Heart left ventricle (tissue), 16 donors: ENCODE results near the gene NOC3L. TPM values are rescaled to one million over a fixed set of nuclear protein-coding genes. Genes with fewer than 3 reads are reported as not detected.

Source experiments
- ATAC-seq, 4 donors: fragments of 200-7000 bp; cut with Tn5 transposase; one replicate each; pipeline ENCODE4 v1.9.1; 2020 to 2022; ENCODE audit warnings: moderate library complexity in 4 of 4, mild to moderate bottlenecking in 3 of 4, moderate number of reproducible peaks in 1 of 4
- DNase-seq, 5 donors: peaks; one replicate each; pipeline ENCODE4 v3.0.0-alpha.2; 2020
- H3K27ac ChIP-seq, 12 donors: fragments of 200-600 bp; sonication (generic) in 4 of 12; one replicate each; pipeline versions ENCODE4 v1.5.0 to v1.8.0; 2016 to 2022; ENCODE audit warnings: mild to moderate bottlenecking in 2 of 12
- H3K27me3 ChIP-seq, 9 donors: fragments of 200-600 bp; sonication (generic) in 2 of 9; one replicate each; pipeline versions ENCODE4 v1.5.1 to v1.8.0; 2016 to 2022; ENCODE audit warnings: mild to moderate bottlenecking in 3 of 9
- H3K36me3 ChIP-seq, 9 donors: fragments of 200-600 bp; sonication (generic) in 2 of 9; one replicate each; pipeline versions ENCODE4 v1.5.0 to v1.8.0; 2018 to 2022; ENCODE audit warnings: mild to moderate bottlenecking in 2 of 9
- H3K4me1 ChIP-seq, 12 donors: fragments of 200-600 bp; sonication (generic) in 4 of 12; one replicate each; pipeline versions ENCODE4 v1.5.0 to v1.8.0; 2016 to 2022; ENCODE audit warnings: mild to moderate bottlenecking in 3 of 12
- H3K4me3 ChIP-seq, 12 donors: fragments of 200-600 bp; sonication (generic) in 4 of 12; one replicate each; pipeline versions ENCODE4 v1.5.0 to v1.8.0; 2017 to 2022; ENCODE audit warnings: mild to moderate bottlenecking in 9 of 12, moderate library complexity in 4 of 12
- H3K9me3 ChIP-seq, 12 donors: fragments of 200-600 bp; sonication (generic) in 4 of 12; one replicate each; pipeline versions ENCODE4 v1.5.0 to v1.8.0; 2016 to 2022; ENCODE audit warnings: mild to moderate bottlenecking in 1 of 12
- POLR2A ChIP-seq, 2 donors: fragments of 450-650 bp; IDR thresholded peaks; one replicate each; pipeline ENCODE4 v1.6.1; 2017; ENCODE audit warnings: antibody characterized with exemption in 2 of 2, mild to moderate bottlenecking in 2 of 2, moderate library complexity in 2 of 2
- WGBS, 4 donors: extraction: QIAGEN DNeasy Blood & Tissue Kit in 2 of 4; methylation state at CpG; one replicate each; pipeline versions ENCODE4 v1.1.5 to v1.1.7; 2013 to 2018; 5-methylcytosine and 5-hydroxymethylcytosine counted together
- intact Hi-C, 10 donors: fragments of 100-400 bp; cut with DNase I; formaldehyde crosslinking; loops; one replicate each; pipeline versions ENCODE4 v1.11.1 to v1.14.2; 2022
- polyA plus RNA-seq, 2 donors: library from polyadenylated mRNA; stranded (reverse); fragments of 200-250 nt; gene quantifications; one replicate each; pipeline ENCODE4 v1.2.3, GENCODE V29; 2013
- total RNA-seq, 9 donors: library from RNA; depleted of rRNA in 2 of 9; stranded (reverse); fragments of >200 nt in 2 of 9; fragmentation: NEBNext Ultra II Directional in 3 of 9; extraction: Animal tissue kit (Norgen Biotek cat#: 25700) in 3 of 9; gene quantifications; one replicate each; pipeline versions ENCODE4 v1.1.0 to v1.2.4, GENCODE V29; 2016 to 2023
- TF ChIP-seq, protein P1 (sequence below), 12 donors: fragments of 200-600 bp; sonication (generic) in 4 of 12; IDR thresholded peaks; one replicate each; pipeline versions ENCODE4 v1.5.0 to v1.8.0; 2018 to 2022; ENCODE audit warnings: antibody characterized with exemption in 12 of 12, mild to moderate bottlenecking in 5 of 12
- donor health status: ischemic (EF 13 %, LVEDD 7.1; RV severe dilation, severe dysfunction).
- donor health status: healthy with polysubstance abuse.
- donor health status: DM: no; HTN: yes; CAD: no.
- donor health status: DM: no; HTN: no; CAD: no.
- donor health status: ischemic (EF 25% LVEDD 6.9; RV normal size, moderate dysfunction).
- donor health status: ischemic (EF 25% LVEDD 5.7; RV mildly dilated, moderate dysfunction).
- donor health status: healthy.
- donor health status: DM: yes; HTN: yes; CAD: no.
- donor health status: ischemic (EF 35%, LVEDD 5.7; RV mildly dilated, moderate dysfunction).
- donor health status: nonischemic (EF 11% LVEDD 7.7; RV severe dilation, severe dysfunction).
- donor health status: DM: yes; HTN: yes; CAD: no.
- donor health status: PGD.
- donor health status: ischemic (EF 29% LVEDD 5.4; RV normal size, mild dysfunction).
- donor health status: nonischemic (EF 23%, LVEDD 6.1; RV moderate dilation, normal function).

Gene NOC3L
- total and polyA plus RNA-seq, 11 donors, result 2.2 to 12.0 (median 8.2) TPM

GRCh38 chr10:94375374-94375773 lies 12.6 kb upstream of the NOC3L start:
- WGBS, 4 donors, result 91 to 95% (median 95%) methylated on average over 1 of the region's 1 CpG
- Histone ChIP-seq H3K4me1 (no peaks in the 10 kb centered on the region), H3K36me3 (no peaks in the 10 kb centered on the region), H3K27me3 (peaks cover 0 to 11% (median 0%) of the 10 kb centered on the region in 9 donors), H3K4me3 (no peak overlapping the region), H3K9me3 (no peaks in the 10 kb centered on the region), H3K27ac (no peak overlapping the region)
- ATAC-seq, result no peak
- DNase-seq, result no peak
- TF ChIP-seq, protein P1, sequence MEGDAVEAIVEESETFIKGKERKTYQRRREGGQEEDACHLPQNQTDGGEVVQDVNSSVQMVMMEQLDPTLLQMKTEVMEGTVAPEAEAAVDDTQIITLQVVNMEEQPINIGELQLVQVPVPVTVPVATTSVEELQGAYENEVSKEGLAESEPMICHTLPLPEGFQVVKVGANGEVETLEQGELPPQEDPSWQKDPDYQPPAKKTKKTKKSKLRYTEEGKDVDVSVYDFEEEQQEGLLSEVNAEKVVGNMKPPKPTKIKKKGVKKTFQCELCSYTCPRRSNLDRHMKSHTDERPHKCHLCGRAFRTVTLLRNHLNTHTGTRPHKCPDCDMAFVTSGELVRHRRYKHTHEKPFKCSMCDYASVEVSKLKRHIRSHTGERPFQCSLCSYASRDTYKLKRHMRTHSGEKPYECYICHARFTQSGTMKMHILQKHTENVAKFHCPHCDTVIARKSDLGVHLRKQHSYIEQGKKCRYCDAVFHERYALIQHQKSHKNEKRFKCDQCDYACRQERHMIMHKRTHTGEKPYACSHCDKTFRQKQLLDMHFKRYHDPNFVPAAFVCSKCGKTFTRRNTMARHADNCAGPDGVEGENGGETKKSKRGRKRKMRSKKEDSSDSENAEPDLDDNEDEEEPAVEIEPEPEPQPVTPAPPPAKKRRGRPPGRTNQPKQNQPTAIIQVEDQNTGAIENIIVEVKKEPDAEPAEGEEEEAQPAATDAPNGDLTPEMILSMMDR (IDR thresholded peaks at IDR 0.05), result no peak
- TF ChIP-seq POLR2A (IDR thresholded peaks at IDR 0.05), result no peak
- intact Hi-C loops, result no loop called here

DNA sequence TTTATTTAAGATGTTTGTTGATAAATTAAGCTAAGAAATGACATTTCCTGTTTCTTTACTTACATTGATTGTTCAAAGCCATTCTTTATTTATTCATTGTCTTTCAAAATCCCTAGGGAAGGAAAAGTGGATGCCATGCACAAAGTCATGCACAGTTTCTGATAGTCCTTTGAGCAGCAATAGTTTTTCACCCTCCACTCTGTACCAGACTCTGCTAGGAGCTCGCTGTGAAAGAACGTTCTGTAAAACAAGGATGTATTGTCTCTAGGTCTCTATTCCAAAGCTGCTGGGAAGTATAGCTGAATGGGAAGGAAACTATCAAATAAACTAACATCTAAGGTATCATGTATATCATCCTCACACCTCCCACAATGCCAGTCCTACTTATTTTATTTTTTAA lies 7.8 kb upstream of the NOC3L start:
- no peak for ATAC-seq
- intact Hi-C loops, result no loop called here

DNA sequence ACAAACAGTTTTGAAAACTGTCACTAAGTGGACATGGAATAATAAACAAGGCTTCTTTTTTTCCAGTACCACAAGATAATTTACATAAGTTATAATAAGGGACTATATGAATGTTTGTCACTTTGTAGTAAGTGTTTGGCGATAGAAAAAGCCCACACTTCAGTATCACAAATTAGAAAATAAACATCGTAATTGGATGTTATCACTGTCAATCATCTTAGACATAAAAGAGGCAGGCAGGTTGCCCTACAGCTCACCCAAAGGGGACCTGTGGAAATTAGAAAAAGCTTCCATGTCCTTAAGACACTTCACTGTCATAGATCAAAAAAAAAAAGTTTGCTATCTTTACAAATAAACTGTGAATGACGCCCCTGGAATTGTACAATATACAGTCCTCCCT lies 3.6 kb upstream of the NOC3L start:
- 84 to 88% (median 88%) methylated on average over 3 of the region's 3 CpGs for WGBS, 4 donors
- no peaks in the 10 kb centered on the region for H3K36me3 ChIP-seq
- ATAC-seq, result no peak
- peaks cover 0 to 14% (median 8%) of the 10 kb centered on the region in 12 donors for H3K4me1 ChIP-seq
- H3K27ac ChIP-seq, result no peak overlapping the region
- no peaks in the 10 kb centered on the region for H3K27me3 ChIP-seq
- no peaks in the 10 kb centered on the region for H3K9me3 ChIP-seq
- no peak for DNase-seq
- H3K4me3 ChIP-seq, result no peak overlapping the region
- no peak for TF ChIP-seq POLR2A (IDR thresholded peaks at IDR 0.05)
- TF ChIP-seq, protein P1 (IDR thresholded peaks at IDR 0.05), result no peak
- intact Hi-C loops, result loop anchor here in 2 of 10 donors (5.0 to 10.0 kb wide), 2 partner anchors 36 to 78 kb away; partner anchors contain the start of gene TBC1D12 (in 1 of the 2)

More for the DNA sequence above, 7.8 kb upstream of the NOC3L start:
- no peak for DNase-seq
- Histone ChIP-seq H3K9me3 (no peaks in the 10 kb centered on the region), H3K4me3 (no peak overlapping the region), H3K27ac (no peak overlapping the region), H3K36me3 (no peaks in the 10 kb centered on the region), H3K4me1 (no peaks in the 10 kb centered on the region), H3K27me3 (peaks cover 0 to 7% (median 0%) of the 10 kb centered on the region in 9 donors)
- TF ChIP-seq, protein P1 (IDR thresholded peaks at IDR 0.05), result no peak
- no peak for TF ChIP-seq POLR2A (IDR thresholded peaks at IDR 0.05)
- WGBS, 4 donors, result 49 to 68% (median 58%) methylated on average over 2 of the region's 2 CpGs

- no peak for TF ChIP-seq POLR2A (IDR thresholded peaks at IDR 0.05)
- TF ChIP-seq, protein P1 (IDR thresholded peaks at IDR 0.05), result no peak
- Histone ChIP-seq H3K27ac (no peak overlapping the region), H3K36me3 (peaks cover 0 to 6% (median 0%) of the 10 kb centered on the region in 9 donors), H3K4me3 (no peak overlapping the region), H3K27me3 (no peaks in the 10 kb centered on the region), H3K4me1 (peaks cover 0 to 21% (median 13%) of the 10 kb centered on the region in 12 donors), H3K9me3 (no peaks in the 10 kb centered on the region)
- no peak for ATAC-seq
- 57 to 72% (median 69%) methylated on average over 1 of the region's 1 CpG for WGBS, 4 donors
- DNase-seq, result no peak
- intact Hi-C loops, result loop anchor here in 6 of 10 donors (5.0 to 10.0 kb wide), 3 partner anchors 38 to 80 kb away; partner anchors contain the start of gene TBC1D12 (in 2 of the 6)
Measured at GRCh38 chr10:94364482-94364881, 1.7 kb upstream of the NOC3L start.
